Stimulated activated CD4-positive, alpha-beta T cell treated with anti-CD3 and anti-CD28 coated beads, Interleukin-4, amount 100 ng/mL, for 24 hours (primary cell): ENCODE results near the gene GGA2.
"Not testable (repeated sequence)": the region's sequence is repeated elsewhere in the genome, so short reads cannot be mapped to it uniquely, and the experiment has no call there.

Source experiments
- DNase-seq: peaks from one replicate; pipeline ENCODE4 v3.0.0-alpha.2; 2020

GGA2 gene

DNA sequence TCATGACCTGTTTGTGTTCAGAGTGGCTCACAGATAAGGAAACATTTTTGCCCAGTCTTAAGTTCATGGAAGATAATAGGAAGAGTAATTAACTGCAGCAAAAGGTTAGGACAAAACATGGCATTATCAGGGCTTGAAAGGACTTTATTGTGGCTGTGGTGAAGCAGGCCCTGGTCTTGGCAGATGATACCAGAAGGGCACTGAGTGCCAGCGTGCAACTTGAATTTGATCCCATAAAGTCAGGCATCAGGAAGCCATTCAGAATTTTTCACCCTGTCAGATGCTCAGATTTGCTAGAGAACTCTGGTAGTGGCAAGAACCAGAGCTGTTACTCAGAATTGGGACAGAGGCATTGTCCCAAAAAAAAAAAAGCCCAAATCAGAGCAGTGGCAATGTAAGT lies 46.1 kb downstream of the GGA2 start:
- DNase-seq, result no peak

DNA sequence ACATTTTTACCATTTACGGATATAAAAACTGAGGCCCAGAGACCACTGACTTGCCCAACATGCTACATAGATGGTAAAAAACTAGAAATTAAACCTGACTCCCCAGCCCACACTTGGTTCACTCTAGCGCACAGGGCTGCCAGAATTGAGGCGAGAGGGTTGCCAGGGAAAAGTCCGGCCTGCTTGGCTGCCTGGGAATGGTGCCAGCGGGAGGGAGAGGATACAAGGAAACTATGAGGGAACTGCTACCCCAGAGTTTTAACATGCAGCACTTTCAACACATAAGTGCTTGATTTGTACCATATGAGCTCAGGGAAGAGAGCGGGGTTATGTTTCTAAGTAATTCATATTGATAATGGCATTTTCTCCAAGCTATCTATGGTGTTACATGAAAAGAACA lies 47.3 kb downstream of the GGA2 start:
- DNase-seq, result not testable (repeated sequence)

DNA sequence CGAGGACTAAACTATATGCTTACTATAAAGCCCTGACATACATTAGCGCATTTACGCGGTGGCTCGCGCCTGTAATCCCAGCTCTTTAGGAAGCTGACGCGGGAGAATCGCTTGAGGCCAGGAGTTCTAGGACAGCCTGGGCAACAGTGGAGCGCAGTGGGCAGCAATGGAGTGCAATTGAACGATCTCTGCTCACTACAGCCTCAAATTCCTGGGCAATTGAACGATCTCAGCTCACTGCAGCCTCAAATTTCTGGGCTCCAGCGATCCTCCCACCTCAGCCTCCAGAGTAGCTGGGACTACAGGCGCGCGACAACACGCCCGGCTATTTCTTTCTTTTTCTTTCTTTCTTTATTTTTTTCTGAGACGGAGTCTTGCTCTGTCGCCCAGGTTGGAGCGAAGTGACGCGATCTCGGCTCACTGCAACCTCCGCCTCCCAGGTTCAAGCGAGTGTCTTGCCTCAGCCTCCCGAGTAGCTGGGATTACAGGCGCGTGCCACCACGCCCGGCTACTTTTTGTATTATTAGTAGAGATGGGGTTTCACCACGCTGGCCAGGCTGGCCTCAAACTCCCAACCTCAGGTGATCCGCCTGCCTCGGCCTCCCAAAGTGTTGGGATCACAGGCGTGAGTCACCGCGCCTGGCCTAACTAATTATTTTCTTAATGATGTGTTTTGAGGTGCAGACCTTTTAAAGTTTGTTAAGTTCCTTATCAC lies 56.8 kb downstream of the GGA2 start:
- DNase-seq, result no peak

DNA sequence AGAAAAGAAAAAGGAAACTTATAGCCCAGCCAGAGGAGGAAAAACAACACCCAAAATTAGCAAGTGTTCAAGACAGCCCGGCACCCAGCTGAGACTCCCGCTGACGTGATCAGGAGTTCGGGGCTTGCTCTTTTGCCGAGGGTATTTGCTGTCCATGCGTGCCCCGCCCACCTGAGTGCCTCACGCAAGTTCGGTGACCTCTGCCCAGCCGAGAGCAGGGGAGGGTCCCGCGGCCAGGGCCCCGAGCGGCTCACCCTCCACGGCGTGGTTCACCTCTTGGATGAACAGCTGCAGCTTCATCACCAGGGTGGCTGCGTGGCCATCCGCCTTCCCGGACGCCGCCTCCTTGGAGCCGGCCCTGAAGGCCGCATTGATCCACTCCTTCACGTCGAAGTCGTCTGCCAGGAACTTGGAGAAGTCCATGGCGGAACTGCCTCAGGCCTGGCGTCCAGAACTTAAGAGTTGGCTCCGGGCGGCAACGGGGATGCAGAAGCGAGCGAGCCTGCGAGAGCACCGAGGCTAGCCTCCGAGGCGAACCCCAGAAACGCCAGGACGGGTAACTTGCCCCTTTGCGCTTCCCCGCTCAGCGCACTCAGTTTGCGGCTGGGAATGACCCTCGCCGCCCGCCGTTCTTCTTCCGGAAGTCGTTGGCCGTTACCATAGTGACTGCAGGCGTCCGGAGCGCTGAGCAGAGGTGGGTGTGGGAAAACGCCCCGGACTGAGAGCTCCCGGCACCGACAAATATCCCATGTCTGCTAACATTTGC lies 57.5 kb downstream of the GGA2 start, which contains the start of gene COG7:
COG7 (minus strand) TSS at position 618 of the 766 bp plus-strand sequence; CDS start at position 423, 195 bp downstream.
- DNase-seq, result peak; percentile 89

DNA sequence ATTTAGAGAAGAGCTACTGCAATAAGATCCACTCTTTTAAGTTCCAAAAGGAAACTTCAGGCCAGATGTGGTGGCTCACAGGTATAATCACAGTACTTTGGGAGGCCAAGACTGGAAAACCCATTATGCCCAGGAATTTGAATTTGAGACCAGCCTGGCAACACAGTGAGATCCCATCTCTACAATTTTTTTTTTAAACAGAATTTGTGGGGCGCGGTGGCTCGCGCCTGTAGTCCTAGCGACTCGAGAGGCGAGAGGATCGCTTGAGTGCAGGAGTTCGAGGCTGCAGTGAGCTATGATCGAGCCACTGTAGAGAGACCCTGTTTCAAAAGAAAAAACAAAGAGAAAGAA lies 58.1 kb downstream of the GGA2 start:
- DNase-seq, result no peak

DNA sequence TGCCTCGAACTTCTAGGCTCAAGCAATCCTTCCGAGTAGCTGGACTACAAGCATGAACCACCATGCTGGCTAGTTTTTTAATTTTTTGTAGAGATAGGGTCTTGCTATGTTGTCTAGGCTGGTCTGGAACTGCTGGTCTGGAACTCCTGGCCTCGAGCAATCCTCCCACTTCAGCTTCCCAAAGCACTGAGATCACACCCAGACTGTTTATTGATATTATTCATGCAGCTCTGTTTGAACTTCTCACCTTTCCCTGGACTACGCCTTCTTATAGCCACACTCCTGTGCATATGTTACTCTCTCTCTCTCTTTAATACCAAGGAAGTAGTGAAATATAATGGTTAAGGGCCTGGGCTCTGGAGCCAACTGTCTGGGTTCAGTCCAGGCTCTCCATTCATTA lies 61.9 kb downstream of the GGA2 start:
- no peak for DNase-seq

DNA sequence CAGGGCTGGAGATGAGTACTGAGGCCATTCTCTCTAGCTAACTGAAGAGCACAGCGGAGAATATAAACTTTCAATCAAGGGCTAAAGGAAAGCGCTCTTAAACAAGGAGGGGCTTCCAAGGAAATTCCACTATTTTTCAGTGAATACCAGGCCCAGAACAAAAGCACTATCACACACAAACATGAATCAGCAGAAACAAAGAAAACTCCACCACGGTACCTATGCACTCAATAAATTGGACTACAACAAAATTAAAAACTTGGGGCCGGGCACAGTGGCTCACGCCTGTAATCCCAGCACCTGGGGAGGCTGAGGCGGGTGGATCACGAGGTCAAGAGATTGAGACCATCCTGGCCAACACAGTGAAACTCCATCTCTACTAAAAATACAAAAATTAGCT lies 72.8 kb downstream of the GGA2 start:
- DNase-seq, result not testable (repeated sequence)

DNA sequence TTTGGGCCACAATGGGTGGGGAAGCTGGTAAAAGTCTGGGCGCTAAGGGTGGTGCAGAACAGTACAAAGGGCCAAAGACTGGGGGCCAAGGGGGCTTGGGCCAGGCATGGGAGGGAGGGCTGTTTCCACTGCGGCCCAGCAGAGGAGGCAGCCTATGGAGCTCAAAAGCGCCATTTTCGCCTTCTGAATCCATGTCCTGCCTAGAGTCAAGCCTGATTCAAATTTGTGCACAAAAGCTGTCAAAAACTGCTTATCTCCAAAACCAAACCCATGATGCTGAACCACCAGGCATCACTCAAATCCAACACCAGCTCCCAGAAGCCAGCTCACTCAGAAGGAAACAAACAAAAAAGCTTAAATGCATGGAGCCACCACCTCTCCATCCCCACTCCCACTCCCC lies 73.3 kb downstream of the GGA2 start:
- DNase-seq, result no peak

DNA sequence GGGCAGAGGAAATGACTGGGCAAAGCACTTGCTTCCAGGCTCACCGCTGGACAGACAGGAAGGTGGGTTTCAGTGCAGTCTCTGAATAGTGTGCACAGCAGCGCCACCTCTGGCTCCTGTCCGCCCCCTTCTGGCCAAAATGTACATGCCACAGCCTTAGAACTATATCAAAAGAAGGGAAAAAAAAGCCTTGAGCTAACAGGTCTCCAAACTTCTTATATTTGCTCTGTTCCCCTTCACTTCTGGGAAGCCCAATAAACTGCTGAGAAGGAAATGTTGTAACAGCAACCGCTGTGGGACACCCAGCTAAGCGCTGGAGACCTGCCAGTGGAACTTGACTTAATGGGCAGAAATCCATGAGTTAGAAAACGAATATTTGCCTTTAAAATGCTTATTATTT lies 74.8 kb downstream of the GGA2 start:
- peak; percentile 68 for DNase-seq

DNA sequence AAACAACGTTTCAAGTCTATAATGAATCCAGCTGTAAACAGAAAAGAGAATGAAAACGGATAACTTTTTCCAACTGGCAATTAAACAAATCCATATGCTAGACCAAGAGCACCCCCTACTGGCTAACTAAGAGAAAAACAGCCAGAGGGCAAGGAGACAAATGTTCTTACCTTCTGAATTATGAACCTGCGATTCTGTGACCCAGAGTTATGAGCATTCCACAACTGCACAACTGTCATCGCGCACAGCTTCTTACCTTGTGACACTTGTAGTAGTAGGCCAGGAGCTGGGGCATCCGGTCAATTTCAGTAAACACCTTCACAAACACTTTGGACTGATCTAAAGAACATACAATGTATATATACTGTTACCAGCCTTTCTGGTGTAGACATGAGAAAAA lies 75.9 kb downstream of the GGA2 start:
- peak; percentile 35 for DNase-seq

DNA sequence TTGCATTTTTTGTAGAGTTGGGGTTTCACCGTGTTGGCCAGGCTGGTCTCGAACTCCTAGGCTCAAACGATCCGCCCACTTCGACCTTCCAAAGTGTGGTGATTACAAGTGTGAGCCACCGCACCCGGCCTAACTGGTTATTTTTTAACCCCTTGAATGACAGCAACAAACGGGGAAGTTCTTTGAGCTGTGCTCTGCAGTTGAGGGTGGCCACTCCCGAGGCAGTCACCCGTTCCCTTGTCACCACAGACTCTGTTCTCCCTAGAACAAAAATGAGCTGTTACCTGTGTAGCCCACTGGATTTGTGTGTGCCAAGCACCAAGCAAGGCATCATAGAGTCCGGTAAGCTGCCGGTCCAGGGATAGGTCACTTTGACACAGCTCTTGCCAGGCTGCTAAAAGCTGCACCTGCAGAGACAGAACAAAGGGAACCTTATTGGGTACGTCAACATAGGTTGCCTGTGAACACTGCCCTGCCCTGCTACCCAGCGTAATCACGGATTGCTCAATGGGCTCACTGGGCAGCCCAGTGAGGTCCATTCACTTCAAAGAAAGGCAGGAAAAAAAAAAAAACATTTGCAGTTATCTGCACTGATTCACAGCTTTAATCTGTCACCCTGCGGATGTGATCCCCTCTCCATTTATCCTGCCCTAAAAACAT lies 76.9 kb downstream of the GGA2 start:
- DNase-seq, result no peak

DNA sequence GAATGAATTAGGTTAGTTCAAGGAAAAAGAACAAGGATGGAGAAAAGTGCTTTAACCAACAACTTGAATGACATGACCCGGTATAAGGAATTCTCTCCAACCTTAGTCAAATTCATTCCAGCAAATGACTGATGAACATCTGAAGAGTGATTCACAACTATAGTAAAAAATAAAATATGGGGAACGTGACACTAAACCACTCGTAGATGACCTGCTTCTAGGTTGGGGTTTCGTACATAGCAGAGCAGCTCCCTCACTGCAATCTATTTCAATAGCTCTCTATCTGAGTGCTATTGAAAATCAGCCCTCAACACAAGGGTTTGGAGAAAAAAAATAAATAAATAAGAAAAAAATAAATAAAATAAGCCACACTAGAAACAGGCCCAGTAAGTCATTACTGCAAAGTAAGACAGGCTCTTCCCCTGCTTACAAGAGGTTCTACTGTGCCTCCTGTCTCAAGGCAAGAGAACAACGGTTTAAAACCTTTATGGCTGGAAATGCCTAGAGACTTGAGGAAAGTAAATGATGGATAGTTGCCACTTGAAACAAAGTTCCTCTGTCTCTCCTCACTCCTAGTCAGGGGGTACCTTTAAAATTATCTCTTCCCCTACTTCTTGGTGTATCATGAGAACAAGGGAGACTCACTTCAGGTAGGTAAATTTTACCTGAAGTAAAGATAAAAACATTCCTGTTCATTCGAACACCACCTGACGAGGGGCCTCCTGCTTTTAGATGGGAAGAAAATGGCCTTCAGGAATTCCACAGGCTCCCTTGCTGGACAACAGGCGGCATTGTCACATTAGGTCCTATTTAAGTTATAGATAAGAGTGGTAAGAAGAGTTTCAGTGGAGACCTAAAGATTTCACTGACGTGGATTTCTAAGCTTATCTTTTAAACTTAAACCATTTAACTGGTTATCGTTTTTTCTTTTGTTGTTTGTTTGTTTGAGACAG lies 77.8 kb downstream of the GGA2 start:
- no peak for DNase-seq

DNA sequence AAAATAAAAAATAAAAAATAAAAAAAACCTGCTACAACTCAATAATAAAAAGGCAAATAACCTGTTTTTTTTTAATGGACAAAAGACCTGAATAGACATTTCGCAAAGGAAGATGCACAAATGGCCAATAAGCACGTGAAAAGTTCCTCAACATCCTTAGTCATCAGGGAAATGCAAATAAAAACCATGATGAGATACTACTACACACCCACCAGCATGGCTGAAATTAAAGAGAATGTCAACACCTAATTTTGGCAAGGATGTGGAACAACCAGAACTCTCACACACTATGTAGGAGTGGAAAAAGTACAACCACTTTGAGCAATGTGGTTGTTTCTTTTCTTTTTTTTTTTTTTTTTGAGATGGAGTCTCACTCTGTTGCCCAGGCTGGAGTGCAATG lies 81.9 kb downstream of the GGA2 start:
- no peak for DNase-seq

DNA sequence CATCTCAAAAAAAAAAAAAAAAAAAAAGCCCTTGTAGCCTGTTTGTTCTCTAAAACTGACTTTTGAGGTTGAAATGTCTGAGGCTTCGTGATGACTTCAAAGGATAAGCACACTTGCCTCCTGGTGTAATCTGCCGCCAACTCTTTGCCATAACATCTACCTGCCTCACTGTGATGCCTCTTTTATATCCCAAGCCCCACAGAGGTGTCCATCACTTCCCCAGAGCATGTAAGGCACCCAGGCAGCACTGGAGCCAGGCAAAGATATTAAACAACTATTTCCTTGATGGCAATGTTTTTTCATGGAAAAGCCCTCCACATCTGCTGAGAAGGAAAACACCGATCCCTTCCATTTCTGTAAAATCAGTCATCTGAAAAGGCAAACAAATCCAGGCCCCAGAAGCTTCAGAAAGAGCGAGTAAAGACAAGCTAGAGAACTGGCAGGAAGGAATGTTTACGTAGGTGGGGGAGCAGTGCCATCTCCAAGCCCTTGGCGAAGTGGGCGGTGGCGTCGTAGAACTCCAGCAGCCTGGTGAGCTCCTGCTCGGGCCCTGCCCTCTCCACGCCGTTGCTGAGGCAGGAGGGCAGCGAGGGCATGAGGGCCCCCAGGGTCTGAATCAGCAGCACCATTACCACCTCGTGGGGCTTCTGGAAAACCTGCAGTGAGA lies 85.9 kb downstream of the GGA2 start:
- DNase-seq, result no peak

DNA sequence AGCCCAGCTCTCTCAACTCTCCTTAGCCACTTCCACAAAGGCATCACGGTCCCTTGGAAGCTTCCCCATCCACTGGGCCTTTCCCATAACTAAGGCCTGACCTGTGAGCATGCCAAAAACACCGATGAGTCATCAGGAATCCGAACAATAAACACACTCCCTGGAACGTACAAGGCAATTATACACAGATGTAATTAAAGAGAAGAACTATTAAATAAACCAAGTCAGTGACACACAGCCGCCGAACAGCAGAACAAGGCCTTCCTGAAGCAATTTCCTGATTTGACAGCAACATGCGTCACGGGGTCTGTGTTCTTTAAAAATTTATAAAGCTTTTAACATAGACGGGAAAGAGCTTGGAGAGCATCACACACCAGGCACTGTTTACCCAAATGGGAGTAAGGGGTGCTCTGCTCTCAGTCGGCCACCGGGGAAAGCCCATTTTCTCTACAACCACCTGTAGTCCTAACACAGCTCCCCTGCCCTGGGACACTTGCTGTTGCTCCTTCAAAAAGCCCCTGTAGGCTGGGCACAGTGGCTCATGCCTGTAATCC lies 86.7 kb downstream of the GGA2 start:
- DNase-seq, result no peak

DNA sequence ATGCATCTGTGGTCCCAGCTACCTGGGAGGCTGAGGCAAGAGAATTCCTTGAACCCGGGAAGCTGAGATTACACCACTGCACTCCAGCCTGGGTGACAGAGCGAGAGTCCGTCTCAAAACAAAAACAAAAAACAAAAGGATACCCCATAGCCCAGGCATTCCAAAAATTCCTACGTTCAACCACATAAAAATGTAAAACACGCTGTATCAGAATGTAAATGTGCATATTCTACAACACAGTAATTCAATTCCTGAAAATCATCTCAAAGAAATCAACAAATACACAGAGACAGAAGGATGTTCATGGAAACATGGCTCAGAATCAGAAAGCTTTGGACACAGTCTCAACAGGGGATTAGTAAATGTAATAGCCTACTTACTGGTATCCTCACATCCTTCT lies 90.3 kb downstream of the GGA2 start:
- DNase-seq, result no peak

DNA sequence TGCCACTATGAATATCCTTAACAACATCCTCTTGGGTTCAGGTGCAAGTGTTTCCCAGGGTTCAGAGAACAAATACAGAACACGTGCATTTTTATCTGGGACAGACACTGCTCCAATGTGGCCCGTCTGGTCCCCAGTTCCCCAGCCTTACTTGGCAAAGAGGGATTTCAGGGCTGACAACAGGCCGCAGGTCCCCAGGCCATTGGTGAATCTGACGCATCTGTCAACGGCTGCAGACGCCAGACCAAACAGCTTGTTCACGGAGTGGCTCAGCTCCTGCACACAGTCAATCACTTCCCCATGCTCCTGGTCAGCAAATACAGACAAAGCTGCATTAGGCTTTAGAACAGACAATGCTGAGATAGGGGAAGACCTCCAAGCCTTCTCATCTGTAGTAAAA lies 93.5 kb downstream of the GGA2 start:
- no peak for DNase-seq

DNA sequence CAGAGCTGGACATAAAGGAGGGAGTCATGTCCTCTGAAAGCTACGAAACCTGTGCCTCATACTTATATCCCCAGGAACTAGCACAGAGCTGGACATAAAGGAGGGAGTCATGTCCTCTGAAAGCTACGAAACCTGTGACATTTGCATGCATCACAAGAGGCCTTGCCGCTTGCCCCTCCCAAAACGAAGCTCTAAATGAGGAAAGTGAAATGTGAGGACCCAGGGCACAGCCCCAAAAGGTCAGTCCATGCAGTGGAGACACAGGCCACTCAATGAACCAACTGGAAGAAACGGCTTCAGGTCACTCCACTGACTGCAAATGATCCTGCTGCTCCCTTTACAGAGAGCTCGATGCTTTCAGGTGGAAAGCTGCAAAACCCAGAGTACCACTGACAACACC lies 95.6 kb downstream of the GGA2 start:
- no peak for DNase-seq
